Measurements from ENCODE around the gene KIF25.

KIF25 gene

DNA sequence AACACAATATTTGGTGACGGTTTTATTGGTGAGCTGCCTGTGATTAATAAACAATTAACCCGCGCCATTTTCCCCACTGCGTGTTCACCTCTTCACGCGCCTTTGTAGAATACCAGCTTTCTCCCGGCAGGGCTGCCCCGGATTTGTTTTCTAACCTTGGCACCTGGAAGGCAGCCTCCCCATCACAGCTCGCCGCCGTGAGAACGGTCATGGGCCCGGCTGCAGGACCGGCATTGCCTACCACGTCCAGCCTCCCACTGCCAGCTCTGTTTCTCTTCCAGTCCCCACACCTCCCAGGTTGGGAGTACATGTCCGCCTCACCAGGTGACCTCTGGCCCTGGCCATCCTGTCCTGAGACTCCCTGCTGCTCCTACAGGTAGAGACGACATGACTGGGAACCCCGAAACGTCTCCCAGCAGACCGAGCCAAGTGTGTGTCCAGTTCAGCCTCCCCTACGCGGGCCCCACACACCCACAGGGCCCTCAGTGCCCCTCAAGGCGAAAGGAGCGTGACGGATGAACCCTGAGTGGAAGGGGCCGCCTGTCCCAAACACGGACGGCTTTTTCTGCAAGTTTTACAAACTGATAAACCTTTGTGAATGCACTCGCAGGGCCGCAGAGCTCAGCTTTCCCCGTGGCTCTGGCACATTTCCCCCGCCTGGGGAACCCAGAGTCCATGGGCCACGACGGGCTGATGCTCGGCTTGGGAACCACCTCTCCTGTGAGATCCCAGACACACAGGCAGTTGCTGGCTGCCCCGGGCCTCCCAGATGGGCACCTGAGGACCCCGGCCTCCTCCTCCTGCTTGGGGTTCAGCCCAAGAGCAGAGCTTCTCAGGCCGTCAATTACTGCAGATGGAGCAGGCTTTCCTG, 55.9 kb downstream of the KIF25 start:
- DNase-seq, result no peak

DNA sequence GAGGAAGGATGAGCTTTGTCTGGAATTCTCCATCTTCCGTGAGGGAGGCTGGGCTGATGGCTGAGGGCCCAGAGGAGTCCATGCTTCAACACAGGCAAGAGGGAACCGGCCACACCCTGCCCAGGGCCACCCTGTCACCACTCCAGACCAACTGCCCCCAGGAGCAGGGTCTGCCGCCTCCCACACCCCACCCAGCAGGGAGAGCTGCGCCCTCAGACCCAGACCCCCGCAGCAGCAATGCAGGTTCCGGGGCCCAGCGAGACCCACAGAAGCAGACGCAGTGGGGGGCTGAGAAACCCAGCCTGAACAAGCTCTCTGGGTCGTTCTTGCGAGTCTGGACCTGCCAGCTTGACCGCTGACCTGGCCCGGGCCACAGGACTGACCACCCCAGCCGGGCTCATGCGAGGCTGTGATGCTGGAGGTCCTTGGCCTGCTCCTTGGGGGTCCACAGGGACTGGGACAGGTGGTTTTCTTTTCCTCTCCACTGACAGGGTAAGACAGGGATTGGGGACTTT, 56.5 kb downstream of the KIF25 start:
- DNase-seq, result no peak

DNA sequence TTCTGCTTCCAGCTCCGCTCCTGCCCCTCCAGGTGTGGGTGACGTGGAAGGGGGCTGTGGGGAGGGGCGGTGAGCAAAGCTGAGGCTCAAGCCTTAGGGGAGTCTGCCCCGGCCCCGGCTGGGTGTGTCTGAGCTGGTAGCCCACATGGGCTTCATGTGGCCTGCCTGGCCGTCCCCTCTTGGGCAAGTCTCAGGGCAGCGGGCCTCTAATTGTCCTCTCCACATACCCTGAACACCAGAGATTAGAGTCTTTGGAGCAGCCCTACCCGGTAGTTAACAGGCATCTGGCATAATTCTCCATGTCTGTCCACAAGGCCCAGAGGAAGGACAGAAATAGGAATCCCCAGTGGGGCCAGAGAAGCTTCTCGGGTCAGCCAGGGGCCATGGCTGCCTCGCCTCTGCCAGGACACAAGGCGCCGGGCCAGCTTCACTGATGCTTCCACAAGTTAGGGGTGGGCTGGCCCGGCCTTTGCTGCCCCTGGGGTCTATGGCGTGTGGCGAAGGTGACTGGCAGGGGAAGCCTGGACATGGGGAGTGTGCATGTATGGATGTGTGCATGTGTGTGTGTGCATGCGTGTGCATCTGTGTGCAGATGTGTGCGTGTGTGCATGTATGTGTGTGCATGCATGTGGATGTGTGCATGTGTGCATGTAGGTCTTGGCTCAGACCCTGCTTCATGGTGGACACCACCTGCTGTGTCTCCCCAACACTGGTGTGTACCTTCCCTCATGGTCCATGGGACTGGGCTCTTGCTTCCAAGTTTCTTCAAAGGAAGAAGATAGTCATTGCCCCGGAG, 57.5 kb downstream of the KIF25 start:
- no peak for DNase-seq

GRCh38 chr6:168055696-168056489, 58.4 kb downstream of the KIF25 start:
- no peak for DNase-seq

GRCh38 chr6:168056892-168057527, 59.5 kb downstream of the KIF25 start:
- DNase-seq, result no peak

DNA sequence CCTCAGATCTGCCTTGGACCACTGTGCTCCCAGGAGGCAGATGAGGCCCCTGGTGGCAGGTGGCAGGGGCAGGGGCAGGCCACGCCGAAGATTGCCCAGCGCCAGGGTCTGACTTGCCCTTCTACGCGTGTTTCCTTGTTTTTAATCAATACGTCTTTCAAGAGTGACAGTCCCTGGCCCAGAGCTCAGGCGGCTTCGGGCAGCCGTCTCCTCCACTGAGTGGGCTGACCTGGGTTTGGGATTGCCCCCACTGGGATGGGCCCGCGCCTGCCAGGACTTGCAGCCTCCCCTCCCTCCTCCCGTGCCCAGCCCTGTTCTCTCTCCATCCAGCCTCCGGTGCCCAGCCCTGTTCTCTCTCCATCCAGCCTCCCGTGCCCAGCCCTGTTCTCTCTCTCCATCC, 60.4 kb downstream of the KIF25 start:
- DNase-seq, result no peak

DNA sequence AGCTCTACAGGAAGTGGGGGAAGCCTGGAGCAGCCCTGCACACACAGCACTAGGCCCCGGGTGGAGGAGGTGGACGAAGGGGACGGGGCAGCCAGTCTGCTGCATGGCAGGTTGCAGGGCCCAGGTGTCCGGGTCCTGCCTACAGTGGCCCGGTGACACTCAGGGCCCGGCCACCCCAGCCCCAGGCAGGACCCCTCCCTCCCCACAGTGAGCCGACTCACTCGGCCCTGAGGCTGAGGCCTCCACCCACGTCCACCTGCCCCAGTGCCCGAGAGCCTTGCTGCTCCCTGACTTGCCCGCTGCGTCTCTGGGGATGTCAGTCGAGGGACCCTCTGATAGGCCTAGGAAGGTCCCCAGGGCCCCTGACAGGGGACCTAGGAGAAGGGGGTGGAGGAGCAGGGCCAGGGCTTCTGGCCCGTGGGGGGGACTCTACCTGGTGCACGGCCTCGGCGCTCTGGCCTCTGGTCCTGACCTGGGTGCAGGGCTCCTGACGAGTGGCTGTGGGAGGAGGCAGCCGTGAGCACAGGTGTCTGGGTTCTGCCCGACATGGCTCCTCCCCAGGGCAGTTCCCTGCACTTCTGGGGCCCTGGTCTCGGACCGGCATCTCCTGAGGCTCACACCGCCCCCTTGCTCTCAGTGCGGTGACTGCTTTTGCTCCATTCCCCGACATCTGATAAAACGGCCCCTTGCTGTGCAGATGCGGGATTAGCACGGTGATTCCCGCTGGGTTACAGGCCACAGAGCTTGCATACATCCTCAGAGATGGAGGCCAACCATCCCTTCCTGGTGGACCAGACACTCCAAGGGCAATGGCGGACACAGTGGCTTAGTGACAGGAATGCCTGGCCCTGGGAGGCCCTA, 61.5 kb downstream of the KIF25 start:
- DNase-seq, result no peak

DNA sequence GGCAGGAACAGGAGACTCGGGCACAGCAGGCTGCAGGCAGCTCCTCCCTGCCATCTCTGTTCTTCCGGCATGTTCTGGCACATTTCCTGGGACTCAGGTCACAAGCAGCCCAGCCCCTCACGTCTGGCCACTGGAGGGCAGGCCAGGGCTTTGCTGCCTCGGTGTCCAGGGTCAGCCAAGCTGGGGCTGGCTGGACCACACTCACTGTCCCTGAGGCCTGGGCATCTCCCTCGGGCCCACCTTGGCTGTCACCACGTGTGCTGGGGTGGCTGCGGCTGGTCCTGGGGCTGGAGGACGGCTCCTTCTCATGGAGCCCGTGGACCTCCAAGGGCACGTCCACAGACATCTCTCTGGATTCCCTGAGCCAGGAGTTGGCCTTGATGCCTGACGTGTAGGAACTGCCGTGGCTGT, 63.1 kb downstream of the KIF25 start:
- DNase-seq, result peak; percentile 38

GRCh38 chr6:168061269-168062210, 64.1 kb downstream of the KIF25 start:
- DNase-seq, result peak; percentile 85

- DNase-seq, result no peak
Measured at GRCh38 chr6:168062346-168063289, 65.1 kb downstream of the KIF25 start.

DNA sequence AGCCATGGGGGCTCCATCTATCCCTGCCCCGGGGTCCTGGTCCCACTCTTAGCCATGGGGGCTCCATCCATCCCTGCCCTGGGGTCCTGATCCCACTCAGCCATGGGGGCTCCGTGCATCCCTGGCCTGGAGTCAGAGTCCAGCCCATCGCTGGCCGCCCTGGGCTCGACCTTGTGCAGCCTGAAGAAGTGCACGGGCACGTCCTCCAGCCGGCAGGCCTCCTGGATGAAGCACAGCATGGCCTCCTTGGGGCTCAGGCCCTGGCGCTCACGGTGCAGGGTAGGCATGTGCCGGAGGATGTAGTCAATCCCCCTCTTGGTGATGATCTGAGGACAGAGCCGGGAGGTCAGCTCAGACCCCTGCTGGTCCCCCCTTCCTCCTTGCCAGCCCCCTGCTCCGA, 66.0 kb downstream of the KIF25 start:
- no peak for DNase-seq

- no peak for DNase-seq
Measured at GRCh38 chr6:168064226-168064807, 66.8 kb downstream of the KIF25 start.

DNA sequence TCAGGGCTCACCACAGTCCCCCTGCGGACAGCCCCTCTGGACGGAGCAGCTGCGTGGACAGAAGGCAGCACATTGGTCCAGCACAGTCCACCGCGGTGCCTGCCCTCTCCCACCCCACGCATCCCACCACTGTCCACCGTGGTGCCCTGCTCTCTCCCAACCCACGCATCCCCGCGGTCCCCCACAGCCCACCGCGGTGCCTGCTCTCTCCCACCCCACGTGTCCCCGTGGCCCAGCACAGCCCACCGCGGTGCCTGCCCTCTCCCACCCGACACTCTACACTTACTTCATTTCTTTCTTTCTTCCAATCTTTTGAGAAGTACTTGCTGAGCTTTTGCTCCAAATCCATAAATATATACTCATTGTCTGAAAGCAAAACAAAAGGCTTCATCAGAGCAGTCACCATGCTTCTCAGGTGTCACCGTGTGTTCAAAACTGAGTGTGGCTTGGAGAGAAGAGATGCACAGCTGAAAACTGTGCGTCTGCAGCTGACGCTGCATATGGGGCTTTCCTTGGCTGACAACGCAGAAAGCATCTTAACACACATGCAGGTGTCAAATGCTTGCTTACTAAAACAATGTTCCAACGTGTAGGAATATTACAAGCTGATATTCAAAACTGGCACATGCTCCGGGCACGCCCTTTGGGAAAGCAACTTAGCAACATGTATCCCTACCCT, 69.7 kb downstream of the KIF25 start:
- no peak for DNase-seq

DNA sequence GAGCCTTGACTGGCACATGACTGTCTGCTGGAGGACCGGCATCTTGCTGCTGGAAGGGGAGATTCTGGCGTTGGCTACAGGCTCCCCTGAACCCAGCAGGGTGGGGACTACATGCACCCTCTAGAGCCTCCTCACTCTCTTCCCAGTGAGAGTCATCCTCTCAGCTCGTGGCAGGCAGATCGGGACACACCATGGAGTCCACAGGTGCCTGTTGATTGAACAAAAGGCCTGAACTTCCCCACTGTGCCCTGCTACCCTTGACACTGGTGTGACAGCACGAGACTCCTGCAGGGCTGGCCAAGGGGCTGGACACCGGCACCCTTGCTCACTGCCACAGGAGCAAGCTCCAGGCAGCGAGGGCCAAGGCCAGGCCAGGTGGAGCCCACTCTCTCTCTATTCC, 73.3 kb downstream of the KIF25 start:
- no peak for DNase-seq

GRCh38 chr6:168071620-168072019, 74.1 kb downstream of the KIF25 start:
- peak; percentile 34 for DNase-seq

DNA sequence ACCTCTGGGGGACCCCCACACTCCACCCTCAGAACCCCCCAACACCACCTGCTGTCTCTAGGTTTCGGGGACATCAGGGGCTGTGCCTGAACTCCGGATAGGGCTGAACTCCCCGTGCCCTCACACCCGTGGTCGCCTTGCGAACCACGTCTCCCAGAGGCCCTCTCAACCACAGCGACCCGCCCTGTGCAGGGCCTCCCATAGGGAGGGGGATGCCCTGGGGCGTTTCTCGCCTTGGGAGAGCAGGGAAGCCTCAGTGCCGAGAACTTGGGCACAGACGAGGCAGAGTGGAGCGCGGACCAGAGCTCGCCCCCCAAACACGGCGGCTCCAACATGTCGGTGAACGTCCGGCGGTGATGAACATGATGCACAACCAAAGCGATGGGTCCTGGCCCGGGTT, 74.8 kb downstream of the KIF25 start:
- no peak for DNase-seq

DNA sequence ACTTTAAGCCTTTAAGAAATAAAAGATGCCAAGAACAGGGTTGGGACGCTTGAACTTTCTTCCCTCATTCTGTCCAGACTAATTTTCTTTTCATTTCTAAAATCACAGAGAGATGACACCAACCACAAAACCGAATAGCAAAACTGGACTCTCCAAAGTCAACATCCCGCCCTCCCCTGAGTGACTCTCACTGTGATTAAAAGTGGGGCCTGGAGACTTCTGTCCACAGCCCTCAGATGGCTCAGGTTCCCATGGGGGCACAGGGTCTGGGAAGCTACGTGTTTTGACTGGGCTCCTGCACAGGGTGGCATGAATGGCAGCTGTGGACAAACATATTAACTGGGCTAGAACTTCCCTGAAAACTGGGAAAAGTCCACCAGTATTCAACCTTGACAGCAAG, 75.3 kb downstream of the KIF25 start:
- no peak for DNase-seq

Data from NCI-H69 (cell line).